Measurements from ENCODE around the gene GPI.
A peak's percentile ranks its signal among the peaks of the same experiment; 100 is the strongest.
"Not testable (repeated sequence)": the region's sequence is repeated elsewhere in the genome, so short reads cannot be mapped to it uniquely, and the experiment has no call there.

Gene GPI

GRCh38 chr19:34364830-34365462, at the start of gene GPI:
GPI (plus strand) TSS chr19:34365196; CDS start chr19:34365267, 71 bp downstream.
- peak; percentile 81 for DNase-seq

DNA sequence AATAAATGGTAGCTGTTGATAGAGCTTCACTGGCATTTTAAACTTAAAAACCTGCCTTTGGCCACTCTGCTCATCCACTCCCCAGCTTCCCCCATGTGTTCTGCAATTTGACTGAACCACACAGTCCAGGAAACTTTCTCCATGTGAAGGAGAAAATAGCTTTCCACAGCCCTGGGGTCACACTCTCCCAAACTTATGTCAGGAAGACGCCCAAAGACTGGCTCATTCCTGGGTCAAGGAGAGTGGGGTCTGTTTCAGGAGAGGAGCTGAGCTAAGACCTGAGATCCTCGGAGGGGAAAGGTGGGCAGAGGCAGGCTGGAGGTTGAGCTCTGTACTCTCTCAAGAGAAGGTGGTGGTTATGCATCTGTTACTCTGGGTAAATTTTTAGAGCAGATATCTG, 48.7 kb upstream of the GPI start:
- DNase-seq, result no peak

DNA sequence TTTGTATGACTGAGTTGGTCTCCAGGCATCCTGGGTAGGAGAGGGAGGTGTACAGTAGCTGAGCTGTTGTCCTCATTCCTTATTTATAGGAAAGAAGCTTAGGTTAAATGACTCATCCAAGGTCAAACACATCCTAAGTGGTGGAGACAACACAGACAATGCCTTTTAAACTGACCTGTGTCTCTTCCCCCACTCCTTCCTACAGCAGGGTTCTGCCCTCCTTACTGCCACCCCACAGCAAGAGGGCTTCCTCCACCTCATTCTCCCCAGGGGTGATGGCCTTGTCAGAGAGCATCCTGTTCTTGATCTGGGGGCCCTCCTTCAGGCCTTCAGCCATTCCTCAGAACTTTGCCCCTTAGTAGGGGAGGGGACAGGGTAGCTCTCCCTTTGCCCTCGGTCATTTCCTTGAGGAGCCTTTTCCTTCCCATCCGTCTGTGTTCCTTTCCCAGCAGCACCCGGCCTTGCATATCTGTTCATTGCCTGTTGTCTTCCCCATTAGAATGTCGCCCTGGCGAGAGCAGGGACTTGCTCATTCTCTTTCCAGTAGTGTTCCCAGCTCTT, 48.2 kb upstream of the GPI start:
- peak; percentile 13 for DNase-seq

GRCh38 chr19:34317311-34317927, 47.6 kb upstream of the GPI start:
- DNase-seq, result peak; percentile 39

DNA sequence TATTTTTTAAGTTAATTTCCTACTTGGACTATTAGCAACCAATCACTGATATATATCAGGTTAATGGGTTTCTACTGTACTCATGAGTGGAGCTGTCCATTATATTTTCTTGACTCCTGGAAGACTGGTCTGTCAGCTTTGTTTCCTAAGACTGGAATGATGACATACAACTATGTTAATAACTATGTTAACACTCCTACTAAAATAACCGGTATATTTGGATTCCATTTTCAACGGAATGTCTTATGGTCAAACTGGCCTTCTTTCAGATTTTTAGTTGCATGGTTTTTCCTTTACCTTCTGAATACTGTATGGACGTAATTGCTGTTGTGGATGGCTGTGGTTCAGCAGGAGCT, 45.8 kb upstream of the GPI start:
- DNase-seq, result no peak

- no peak for DNase-seq
Measured at GRCh38 chr19:34319785-34320184, 45.2 kb upstream of the GPI start.

GRCh38 chr19:34320277-34320676, 44.7 kb upstream of the GPI start:
- DNase-seq, result no peak

DNA sequence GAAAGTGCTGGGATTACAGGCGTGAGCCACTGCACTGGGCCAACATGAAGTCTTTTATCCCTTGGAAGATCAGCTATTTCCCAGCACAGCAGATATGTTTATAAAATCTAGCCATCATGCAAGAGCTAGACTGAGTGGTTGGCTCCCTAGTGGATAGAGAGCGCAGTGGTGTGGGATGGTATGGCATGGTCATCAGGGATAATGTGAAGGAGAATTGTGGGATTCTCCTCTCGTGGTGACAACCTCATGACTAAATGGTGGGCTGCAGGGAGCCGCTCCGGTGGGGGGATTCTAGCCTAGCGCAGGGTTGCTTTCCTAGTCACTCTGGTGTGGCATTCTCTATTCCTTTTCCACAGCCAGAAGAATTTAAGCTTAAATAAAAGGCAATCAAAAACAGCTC, 43.3 kb upstream of the GPI start:
- no peak for DNase-seq

- no peak for DNase-seq
Measured at GRCh38 chr19:34323433-34324204, 41.4 kb upstream of the GPI start.

- DNase-seq, result no peak
Measured at GRCh38 chr19:34324320-34324719, 40.7 kb upstream of the GPI start.

GRCh38 chr19:34325181-34325580, 39.8 kb upstream of the GPI start:
- DNase-seq, result no peak

DNA sequence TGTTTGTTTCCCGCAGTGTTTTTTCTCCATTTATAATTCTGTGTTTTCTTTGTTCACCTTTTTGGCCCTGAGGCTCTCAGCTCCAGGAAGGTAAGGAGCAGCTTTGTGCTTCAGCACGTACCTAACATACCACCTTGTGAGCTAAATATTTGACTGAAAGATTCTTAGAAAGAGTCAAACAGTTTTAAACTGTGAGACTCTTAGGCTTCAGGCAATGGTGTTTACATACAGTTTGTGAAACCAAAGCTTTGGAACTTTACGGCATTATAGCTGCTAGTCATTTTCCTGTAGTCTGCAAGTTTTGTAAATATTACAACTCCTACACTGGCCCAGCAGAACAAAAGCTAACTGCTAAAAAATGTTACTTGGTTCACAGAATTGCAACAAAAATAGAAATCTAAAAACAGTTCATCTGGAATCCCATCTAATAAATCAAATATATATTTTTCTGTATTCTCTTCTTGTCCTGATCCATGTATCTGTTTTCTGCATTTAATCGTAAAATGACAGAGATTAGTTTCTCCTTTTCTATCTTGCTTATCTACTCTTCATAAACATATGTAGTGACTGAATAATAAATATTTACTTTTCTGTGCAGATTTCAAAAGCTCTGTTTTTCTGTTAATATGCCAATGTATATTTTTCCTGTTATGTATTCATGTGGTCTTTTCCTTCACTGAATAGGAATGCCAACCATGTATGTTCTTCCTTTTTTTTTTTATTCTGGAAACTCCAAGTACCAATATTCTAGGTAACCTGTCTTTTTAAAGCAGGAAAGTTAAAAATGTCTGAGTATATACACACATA, 38.8 kb upstream of the GPI start:
- no peak for DNase-seq

- no peak for DNase-seq
Measured at GRCh38 chr19:34327851-34328250, 37.1 kb upstream of the GPI start.

DNA sequence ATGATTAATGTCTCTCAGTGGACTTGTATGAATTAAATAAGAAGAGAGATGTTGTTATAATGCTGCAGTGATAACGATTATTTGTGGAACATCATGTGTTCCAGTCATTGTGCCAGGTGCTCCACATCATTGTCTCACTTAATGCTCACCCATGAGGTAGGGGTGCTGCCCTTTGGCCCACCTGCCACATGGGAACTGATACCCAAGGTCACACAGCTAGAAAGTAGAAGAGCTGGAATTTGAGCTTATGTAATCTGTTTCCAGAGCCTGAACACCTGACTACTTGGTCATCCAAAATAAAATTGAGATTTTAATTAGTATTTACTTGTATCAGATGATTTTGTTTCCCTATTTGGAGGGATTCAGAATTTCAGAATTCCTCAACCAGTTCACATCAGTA, 36.0 kb upstream of the GPI start:
- DNase-seq, result no peak

GRCh38 chr19:34330116-34330515, 34.9 kb upstream of the GPI start:
- no peak for DNase-seq

DNA sequence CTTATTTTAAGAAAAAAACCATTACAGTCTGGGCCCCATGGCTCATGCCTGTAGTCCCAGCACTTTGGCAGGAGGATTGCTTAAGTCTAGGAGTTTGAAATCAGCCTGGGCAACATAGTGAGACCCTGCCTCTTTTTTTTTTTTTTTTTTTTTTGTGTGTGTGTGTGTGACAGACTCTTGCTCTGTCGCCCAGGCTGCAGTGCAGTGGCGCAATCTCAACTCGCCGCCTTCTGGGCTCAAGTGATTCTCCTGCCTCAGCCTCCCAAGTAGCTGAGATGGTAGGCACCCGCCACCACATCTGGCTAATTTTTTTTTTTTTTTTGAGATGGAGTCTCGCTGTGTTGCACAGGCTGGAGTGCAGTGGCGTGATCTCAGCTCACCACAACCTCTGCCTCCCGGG, 34.4 kb upstream of the GPI start:
- DNase-seq, result not testable (repeated sequence)

- DNase-seq, result not testable (repeated sequence)
Measured at GRCh38 chr19:34331596-34331995, 33.4 kb upstream of the GPI start.

DNA sequence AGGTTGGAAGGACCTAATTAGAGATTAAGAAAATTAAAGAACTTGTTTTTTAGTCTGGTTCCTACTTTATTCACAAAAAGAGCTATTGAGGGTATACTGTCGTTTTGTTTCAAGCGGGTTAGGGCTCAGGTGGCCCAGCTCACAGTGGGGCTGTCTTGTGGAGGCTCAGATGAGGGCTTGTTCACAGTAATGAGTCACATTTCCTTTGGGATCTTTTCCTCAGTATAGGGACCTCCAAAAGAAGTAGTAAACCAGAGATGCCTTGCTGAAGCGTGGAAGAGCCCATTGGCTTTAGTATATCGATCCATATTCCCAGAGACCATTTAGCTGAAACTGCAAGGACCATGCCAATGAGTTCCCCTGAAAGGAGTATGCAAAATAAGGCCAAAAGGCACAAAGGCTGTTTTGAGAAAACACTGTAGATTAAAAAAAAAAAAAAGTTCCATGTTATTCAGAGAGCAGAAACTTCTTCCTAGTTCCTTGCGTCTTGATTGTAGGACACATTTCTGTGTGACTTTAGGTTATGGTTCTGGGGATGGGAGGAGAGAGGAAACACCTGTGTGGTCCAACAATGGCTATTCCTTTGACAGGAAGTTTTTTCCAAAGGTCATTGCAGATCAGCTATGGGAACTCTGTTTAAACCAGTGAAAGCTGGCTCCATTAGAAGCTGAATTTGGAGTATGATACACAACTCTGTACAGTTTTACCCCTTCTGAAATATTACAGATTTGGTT, 32.8 kb upstream of the GPI start:
- DNase-seq, result no peak

DNA sequence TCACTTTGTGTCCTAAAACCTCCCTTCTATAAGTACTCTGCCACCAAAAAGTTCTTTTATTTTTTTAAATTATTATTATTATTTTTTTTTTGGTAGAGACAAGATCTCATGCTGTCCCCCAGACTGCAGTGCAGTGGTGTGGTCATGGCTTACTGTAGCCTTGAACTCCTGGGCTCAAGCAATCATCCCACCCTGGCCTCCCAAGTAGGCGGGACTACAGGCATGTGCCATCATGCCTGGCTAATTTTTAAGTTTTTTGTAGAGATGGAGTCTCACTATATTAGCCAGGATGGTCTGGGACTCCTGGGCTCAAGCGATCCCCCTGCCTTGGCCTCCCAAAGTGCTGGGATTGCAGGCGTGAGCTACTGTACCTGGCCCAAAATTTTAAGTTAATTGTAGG, 29.1 kb upstream of the GPI start:
- DNase-seq, result no peak

GRCh38 chr19:34336781-34337271, 28.2 kb upstream of the GPI start:
- peak; percentile 68 for DNase-seq

- DNase-seq, result no peak
Measured at GRCh38 chr19:34337739-34338138, 27.3 kb upstream of the GPI start.
